GM21737 (cell line): ENCODE results near the gene DNAJC11.

ENCODE experiments used
- ATAC-seq: cut with Tn5 transposase; IDR thresholded peaks from one replicate; pipeline ENCODE4 v1.9.1; 2021; ENCODE audit warnings: mild to moderate bottlenecking, moderate library complexity; ENCODE audit not compliant: unreplicated experiment

Gene DNAJC11

DNA sequence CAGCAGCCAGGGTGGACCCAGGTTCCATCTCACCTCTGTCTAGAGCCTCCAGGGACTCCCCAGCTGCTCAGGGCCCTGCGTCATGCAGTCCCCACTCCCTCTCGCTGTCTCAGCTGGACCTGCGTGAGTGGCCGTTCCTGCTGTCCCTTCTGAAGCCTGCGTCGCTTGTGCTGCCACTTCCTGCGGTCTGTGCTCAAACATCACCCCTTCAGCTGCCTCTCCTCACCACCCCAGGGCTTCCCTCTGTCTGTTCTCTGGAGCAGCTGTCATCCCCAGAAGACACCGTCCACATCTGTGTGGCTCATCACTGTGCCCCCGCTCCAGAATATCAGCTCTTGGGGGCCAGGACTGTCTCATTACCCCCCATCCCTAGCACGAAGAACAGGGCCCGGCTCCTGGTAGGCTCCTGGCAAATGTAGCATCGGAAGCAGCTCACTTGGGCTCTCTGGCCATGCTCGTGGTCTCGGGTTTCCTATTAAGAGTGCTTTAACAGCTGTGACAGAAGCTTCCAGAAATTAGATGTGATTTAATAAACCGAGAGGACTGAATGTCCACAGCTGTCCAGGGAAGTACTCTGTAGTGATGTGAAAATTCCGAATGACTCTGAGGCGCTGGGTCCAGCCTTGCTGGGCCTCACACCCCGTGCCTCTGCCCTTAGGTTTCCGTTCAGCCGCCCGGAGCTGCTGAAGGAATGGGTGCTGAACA is 73.6 kb downstream of the DNAJC11 start:
- ATAC-seq, result no peak

DNA sequence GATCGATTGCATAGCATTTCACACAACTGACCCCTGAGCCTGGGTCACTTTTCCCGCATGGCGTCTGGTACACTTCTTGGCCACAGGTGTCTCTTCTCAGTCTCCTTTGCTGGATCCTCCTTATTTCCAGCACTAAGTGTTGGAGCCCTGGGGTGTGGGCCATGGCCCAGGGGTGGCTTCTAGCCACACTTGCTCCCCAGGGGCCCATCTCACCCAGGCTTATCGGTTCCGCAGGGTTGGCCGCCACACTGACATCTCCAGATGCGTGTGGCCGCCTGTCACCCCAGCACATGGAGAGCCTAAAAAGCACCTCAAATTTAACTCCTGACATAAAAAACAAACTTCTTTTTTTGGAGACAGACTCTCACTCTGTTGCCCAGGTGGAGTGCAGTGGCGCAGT is 74.6 kb downstream of the DNAJC11 start:
- no peak for ATAC-seq

DNA sequence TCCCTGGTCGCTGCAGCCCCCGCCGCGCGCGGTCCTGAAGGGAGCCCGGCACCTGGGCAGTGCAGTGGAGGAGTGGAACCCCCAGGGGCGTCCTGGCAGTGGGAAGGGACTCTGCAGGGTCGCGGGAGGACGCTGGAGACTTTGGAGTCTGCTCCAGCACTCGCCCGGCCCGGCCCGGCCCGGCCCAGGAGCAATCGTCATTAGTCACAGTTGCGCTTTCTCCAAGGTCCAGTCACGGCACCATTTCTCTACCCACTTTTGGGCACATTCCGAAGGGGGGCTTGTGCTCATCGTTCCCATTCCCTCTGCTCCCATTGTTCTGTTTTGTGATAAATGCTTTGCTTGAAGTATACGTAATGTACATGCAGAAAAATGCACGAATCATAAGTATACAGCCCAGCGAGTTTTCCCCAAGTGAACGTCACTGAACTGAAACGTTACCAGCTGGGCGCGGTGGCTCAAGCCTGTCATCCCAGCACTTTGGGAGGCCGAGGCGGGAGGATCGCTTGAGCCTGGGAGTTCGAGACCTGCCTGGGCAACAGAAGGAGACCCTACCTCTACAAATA is 75.9 kb downstream of the DNAJC11 start:
- ATAC-seq, result no peak

DNA sequence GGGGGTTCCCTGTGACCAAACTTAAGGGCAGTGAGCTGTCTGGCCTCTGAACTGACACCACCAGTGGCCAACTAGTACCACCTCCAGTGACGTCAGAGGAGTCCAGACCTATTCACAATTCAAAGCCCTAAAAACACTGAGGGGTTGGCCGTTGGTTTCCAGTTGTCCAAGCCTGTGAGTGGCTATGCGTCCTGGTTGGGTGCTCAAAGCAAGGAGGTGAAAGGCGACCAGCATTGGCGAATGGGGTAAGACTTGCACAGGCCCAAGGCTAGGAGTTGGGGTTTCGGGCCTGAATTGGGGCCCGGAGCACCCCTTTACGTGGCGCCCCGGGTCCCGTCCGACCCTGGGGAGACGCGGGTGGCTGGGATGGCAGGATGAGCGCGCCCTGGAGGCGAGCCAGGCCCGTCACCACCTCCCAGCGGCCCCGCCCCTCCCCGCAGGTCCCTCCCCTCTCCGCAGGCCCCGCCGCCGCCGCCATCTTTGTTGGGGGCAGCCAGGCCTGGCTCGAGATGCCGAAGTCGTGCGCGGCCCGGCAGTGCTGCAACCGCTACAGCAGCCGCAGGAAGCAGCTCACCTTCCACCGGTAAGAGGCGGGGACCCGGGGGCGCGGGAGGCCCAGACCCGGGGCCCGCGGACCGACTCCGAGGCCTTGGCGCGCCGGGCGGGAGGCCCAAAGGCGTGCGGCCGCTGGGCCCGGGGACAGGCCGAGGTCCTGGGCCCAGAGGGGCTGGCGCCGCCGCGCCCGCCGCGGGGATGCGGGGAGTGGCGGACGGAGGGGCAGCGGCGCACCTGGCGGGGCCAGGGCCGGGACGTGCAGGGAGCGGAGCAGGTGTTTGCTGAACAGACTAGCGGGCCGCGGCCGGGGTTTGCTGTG is 76.7 kb downstream of the DNAJC11 start, which contains the start of gene THAP3:
Gene THAP3, plus strand, starts transcription at position 159 of the 874 bp plus-strand sequence. Its CDS starts 351 bp downstream, at position 510.
- ATAC-seq, result peak; percentile 80

DNA sequence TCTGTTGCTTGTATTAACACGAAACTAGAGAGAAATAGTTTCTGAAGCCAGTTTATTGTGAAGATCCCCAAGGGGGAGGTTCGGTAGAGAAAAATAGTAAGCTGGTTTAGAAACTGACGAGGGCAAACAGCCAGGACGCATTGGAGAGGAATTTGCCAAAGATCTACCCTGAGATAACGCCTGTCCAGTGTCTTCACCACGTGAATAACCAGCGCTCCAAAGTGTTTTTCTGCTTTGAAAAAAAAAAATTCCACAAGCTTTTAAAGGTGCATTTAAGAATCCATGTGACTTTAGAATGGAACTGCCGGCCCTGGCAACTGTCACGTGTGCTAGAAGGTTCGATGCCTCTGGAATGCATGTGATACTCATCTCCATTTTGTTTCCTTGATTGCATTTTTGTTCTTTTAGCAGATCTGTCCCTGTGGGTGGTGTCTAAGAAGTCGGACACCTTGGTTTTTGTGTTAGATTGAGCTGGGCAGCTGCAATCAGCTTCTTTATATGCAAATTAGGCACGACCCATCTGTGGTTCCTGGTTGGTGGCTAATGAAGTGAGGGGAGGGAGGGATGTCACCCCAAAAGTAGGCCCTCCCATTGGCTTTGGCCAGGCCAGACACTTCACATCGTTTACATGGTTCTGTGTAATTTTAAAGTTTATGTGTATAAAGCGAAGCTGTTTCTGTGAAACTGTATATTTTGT is 78.2 kb downstream of the DNAJC11 start:
- no peak for ATAC-seq

DNA sequence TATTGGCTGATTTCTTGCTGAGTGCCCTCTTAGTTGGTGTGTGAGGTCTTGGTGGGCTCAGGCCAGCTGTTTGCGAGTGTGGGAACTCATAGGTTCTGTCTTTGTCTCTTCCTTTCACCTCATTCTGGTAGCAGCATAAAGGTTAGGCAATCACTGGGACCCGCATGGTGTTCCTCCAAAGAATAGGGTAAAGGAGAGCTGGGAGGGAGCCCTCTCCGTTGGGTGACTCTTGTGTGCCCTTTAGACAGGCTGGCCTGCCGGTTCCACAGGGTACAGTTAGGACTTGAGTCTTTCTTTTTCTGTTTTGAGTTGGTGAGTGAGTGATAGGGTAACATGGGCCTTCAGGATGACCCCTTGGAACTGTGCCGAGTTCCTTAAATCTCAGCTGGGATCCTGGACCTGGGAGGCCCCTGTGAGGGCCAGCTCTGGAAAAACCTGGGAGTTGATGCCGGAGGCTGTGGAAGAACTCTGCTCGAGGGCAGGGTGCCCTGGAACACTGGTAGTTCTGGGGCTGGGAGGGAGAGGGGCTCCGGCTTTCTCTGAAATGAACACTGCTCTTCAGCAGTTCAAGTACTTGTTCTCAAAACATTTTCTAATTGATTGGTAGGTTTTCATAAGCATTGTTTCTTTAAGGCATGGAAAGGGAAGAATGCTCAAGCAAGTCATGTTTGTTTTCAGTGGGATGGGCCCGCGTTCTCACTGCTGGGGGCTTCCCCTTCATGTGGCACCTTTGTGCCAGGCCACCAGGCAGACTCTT is 79.0 kb downstream of the DNAJC11 start:
- no peak for ATAC-seq

DNA sequence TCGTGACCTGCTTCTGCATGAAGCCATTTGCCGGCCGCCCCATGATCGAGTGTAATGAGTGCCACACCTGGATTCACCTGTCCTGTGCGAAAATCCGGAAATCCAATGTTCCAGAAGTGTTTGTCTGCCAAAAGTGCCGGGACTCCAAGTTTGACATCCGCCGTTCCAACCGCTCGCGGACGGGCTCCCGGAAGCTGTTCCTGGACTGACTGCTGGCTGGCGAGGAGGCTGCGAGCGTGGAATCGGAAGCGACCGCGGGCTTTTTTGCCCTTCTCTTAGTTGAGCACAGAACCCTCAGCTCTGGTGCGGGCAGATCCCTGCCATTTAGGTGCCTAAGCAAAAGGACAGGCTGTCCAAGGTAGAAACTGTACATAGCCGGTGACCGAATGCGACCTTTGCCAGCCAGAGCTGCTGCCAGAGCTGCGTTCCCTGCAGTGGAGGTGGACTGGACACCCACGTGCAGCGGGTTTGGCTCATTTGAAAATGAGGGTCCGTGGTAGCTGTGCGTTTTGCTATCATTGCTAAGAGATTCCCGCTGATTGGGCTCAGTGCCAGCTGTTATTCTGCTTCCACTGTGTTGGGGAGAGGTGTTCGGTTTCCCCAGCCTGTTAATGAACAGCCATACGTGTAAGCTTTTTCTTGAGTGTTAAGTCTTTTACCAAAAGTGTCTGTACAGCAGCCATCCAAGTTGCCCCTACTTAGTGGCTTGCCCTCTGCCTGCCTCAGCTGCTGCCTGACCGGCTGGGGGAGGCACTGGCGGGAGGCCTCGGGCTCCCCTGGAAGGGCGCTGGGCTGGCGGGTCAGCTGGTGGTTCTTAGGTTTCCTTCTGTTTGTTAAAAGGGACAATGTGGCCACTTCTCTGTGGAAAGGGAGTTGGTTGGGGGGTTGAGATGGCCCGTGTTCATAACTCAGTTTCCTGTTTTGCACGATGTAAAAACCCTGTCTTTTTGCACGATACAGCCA is 79.9 kb downstream of the DNAJC11 start:
- no peak for ATAC-seq

DNA sequence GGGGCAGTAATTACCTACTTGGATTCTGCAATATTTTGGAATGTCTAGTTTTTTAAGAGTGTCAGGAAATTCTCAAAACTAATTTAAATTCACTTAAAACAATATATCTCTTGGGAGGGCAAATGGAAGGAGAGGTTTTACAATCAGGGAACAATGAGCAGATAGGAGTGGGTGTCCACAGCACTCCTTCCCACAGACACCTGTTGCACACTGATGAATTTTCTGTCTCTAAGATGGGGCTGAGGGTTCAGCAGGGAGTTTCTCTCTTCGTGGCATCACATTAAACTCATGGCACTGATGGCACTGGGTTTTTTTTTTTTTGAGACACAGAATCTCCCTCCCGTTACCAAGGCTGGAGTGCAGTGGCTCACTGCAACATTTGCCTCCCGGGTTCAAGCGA is 82.6 kb downstream of the DNAJC11 start:
- ATAC-seq, result no peak

DNA sequence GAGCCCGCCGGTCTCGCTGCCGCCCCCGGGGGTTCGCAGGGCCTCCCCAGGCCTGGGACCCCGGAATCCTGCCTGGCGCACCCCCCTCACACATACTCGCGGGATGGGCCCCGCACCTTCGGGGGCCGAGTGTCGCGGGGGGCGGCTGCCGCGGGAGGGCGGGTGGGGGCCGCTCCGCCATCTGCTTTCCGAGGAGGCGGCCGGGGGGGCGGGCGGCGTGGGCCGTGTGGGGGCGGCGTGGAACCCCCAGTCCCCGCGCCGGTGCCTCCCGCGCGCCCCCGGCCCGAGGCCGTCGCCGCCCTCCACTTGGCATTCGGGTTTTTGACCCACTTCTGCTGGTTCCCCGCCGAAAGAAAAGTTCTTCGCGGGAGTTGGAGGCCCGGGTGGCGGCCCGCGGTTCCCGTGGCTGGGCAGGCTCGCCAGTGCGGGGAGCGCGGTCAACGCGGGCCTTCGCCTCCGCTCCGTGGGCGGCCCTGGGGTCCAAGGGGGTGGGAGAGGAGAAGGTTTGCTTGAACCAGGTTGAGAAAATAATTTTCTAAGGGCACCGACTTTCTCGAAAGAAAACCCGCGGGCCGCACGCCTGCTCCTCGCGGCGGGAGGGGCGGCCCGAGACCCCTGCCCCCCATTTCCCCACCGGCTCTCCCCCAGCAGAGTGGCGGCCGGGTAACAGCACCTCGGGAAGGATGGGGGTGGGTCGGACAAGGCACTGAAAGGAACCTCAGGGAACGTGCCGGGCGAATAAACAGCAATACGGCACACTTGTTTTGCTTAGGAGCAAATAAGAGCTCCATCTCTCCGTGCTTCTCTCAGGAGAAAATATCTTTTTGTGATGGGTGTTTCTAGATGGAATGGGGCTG is 86.5 kb downstream of the DNAJC11 start:
- ATAC-seq, result no peak

DNA sequence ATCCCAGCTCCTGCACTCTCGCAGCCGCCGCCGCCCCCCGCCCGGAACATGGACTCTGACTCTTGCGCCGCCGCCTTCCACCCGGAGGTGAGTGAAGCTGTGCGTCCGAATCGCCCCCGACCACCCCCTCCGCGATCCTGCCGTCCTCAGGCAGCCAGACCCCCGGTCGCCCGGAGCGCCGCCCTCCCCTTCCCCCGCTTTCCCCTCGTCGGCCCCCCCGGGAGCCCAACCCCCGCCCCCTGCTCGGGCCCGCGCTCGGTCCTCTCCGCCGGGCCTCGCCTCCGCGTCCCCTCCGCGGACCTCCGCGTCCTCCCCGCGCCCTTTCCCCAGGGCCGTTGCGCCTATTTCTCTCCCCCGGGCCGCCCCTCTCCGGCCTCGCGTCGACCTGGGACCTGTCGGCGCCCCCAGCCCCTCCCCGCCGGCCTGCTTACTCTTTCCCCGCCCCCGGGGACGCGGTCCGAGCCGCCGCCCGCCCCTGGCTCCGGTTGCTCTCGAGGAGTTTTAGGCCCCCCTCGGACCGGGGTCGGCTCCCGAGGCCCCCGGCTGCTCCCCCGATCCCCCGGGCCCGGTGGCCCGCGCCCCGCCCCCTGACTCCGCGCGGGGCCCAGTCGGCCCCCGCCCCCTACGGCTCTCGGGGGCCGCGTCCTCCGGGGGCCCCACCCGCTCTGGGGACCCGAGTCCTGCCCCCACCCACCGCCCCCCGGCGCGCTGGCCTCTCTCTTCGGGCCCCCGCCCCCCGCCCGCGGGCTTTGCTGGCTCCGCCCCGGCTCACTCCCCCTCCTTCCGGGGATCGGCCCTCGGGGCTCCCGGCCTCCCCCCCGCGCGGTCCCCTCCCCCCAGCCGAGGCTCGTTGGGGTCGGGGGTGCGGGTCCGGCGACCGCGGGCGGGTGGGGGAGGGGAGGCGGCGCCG is 87.3 kb downstream of the DNAJC11 start:
- ATAC-seq, result peak; percentile 12

DNA sequence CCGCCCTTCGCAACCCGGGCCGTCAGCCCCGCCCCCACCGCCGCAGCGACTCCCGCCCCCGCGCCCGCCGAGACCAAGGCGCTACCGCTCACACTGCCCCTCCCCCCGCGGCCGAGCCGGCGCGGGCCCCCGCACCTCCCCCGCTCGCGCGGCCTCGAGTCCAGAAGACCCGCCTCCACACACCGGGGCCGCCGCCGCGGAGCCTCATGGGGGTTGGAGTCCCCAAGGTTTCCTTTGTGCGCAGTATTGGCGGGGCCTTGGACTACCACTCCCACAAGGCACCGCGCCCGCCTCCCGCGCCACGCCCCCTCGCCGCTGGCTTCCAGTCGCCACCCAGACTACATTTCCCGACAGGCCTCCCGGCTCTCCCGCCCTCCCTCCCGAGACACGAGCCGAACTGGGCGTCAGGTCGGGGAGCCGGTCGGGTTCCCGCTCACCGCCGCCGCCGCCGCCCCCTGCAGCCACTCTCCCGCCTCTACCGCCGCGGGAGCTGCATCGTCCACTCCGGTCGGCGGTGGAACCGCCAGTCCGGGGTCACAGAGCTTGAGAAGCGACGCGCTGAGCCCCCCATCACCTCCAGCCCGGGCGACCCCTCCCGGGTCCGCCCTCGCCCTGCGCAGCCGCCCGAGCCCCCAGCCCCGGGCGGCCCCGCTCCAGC is 88.1 kb downstream of the DNAJC11 start, which contains the start of gene PHF13:
Gene PHF13, plus strand, starts transcription at position 371 of the 658 bp plus-strand sequence. CDS start 336 bp downstream, outside the sequence.
- ATAC-seq, result peak; percentile 85

DNA sequence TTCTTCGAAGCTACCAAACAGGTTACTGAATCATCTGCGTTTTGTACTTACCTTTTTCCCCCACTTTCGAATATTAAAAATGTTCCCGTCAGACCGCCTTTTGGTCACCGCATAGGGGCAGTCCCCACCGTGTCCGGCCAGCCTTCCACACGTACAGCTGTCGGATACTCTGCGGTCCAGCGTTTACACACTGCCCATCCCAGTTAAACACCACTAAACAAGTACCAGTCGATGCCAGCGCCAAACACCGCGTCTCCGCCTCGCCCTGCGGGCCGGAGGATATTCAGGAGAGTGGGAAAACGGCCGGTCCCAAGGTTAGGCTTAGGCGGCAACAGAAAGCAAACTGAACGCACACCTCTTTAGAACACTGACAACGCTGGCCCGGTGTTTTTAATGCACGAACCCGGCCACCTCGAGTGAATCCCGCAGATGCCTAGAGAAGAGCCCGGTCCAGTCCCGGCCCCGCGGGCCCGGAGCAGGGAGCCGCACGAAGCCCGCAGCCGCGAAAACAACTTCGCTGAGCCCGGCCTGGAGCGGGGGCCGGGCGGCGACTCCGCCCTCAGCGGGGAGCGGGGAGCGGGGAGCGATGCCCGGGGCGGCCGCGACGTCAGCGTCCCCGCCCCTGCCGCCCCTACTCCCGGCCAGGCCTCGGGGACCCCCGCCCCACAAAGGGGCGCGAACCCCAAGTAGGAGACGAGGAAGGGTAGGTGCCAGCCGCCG is 88.8 kb downstream of the DNAJC11 start:
- peak; percentile 26 for ATAC-seq

DNA sequence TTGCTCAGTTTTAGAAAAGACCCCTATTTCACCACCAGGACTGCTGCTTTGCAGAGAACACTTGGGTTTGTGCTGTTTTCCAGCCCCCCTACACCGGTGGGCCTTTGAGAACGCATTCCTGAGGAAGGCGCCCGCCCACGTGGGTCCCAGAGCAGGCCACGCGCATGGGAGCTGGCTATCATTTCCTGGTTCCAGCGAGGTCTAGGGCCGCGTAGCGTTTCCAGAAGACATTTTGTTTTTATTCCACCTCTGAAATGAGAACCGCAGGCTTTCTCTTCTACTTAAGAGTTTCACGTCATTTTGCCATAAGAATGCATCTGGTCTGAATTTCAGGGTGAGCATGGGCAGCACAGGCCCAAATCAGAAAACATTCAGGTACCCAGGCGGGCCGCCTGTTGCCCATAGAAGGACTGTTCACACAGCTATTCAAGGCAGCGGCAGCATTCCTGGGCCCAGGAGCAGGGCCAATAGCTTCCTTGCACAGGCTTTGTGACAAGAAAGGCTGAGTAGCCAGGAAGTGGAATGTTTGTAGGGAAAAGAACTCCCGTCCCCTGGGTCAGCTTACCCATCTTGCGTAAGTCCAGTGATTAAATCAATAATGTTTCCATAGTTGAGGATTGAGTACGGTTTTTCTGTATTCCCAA is 97.6 kb downstream of the DNAJC11 start:
- ATAC-seq, result no peak

DNA sequence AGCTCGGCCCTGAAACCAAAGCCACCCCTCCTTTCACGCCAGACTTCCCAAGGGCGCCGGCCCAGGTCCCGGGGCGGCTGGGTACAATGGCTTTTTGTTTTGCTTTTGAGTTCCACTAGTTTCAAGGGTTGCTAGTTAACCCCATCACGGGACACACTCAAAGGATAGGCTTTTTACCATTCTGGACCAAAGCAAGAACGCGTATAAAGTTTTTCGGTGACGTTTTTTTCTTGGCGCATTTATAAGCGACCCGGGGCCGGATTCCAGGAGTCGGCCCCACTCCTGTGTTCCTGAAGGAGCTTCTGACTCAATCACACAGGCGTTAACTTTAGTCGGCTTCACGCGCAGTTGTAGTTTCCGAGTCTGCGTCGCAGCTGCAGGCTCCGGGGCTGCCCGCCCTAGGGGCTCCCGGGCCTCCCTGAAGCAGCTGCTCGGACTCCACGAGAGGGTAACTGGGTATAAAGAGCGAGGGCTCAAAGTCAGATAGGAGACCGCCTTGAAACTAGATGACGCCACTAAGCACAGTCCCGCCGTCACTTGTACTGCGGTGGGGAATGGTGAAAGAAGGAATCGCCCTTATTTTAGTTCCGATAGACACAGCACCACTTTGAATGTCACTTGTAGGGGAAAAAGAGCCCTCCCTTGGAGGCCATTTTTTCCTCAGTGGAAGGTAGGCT is 98.2 kb downstream of the DNAJC11 start:
- ATAC-seq, result peak; percentile 14

DNA sequence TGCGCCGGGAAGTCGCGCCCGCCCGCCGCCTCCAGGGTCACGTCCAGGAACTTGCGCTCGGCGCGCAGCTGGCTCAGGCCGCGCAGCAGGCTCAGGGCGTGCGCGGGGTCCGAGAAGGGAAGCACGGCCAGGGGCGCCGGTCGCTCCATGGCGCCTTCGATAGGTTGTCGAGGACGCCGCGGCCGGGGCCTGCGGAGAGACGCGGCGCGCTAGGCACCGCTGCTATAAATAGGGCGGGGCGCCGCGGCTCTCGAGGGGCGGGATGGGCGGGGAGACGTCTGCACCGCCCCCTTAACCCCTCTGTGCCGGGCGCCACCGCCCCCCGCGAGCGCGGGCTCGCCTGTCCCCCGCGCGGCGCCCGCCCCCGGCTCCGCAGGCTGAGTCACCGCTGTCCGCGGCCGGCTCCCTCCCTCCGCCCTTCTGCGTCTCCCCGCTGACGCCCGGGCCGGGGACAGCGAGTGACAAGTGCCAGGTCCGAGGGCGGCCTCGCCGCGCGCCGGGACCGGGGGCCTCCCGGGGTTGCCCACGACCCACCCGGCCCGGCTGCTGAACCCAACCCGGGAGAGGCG is 98.9 kb downstream of the DNAJC11 start, which contains the start of gene KLHL21:
Gene KLHL21, minus strand, starts transcription at position 201 of the 569 bp plus-strand sequence. Its CDS starts 52 bp downstream, at position 149.
- ATAC-seq, result peak; percentile 45
